CD4-positive, alpha-beta T cell treated with Interferon alpha-2 for 1 hour (primary cell): ENCODE results near the gene ADK.
A peak's percentile ranks its signal among the peaks of the same experiment; 100 is the strongest.
"Not testable (repeated sequence)": the region's sequence is repeated elsewhere in the genome, so short reads cannot be mapped to it uniquely, and the experiment has no call there.

Experiments
- DNase-seq, 2 donors: peaks; one replicate each; pipeline ENCODE4 v3.0.0-alpha.2; 2020 to 2022

Gene ADK

DNA sequence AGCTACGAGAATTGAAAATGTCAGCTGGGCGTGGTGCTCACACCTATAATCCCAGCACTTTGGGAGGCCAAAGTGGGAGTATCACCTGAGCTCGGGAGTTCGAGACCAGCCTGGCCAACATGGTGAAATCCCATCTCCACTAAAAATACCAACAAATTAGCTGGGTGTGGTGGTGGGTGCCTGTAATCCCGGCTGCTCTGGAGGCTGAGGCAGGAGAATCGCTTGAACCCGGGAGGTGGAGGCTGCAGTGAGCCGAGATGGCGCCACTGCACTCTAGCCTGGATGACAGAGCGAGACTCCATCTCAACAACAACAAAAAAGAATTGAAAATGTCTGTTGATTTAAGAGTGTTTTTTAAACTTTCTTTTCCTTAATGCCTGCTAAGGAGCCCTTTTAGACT lies 4.0 kb upstream of the ADK start:
- DNase-seq, result not testable (repeated sequence)

DNA sequence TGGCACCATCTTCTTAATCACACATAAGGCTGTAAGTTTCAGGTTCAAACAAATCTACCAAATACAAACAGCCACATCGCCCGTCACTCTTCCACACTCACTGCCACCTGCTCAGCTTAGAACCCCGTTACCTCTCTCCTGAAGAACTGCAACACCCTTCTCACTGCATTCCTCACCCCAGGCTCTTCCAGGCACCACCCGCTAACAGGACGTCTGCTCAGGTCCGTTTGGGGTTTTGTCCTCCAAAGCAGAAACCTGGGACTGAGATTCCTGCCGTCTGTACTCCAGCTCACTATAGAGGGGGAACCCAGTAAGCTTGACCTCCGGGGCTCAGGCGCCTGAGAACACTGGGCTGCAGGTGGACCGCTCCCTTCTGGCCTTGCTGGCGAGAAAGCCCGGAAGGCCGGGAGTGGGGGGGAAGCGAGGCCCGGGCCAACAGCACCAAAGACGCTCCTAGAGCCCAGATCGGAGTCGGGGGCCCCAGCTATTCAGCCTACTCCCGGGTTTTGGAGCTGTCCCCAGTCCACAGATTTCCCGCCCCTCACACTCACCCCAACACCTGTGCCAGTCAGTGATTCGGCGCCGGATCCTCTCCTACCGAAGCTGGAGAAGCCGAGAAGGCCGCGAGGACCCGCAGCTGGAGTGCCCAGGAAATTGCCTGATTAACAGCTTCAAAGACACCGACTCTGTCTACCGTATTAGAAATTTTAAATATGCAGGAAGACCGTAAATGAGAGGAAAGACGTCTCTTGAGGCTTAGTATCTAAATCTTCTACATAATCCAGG lies 624 bp upstream of the ADK start, which contains the start of gene AP3M1:
AP3M1 (minus strand) TSS at position 625 of the 786 bp plus-strand sequence. CDS start 12,449 bp downstream, outside the sequence.
- no peak for DNase-seq

DNA sequence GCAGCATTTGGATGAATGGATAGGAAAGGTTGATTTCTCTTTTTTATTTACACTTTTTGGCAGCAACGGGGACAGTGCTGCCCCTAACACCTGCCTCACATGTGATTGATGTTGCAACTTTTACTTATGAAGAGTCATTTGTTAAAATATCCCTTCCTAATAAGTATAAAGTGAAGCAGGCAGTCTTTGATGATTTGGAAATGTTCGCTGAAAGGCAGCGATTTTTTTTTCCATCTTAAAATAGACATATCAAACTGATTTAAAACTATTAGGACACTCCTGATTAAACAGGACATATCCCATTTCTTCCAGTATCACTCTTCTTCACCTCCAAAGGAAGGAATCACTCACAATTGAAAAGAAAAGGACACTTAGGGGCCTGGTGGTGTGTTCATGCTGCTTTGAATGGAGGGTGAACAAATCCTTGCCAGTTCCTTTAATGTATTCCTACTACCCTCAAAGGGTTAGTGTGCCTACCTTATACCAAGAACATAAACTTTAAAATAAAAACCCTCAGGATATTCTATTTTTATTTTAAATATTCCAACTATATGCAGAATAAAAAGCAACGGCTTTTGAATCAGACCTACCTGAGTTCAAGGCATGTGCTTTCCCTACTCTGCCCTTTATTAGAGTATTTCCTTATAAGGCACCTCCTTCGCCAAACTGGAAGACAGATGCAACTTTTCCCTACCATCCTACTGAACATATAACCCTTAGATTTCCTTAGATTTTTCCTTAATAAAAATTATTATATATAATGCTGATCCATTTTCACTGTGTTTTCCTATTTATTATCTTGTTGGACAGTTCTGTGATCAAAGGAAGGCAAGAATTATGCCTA lies 1.1 kb downstream of the ADK start:
- DNase-seq, result no peak

GRCh38 chr10:74153123-74153522 lies 2.1 kb downstream of the ADK start:
- DNase-seq, result no peak

DNA sequence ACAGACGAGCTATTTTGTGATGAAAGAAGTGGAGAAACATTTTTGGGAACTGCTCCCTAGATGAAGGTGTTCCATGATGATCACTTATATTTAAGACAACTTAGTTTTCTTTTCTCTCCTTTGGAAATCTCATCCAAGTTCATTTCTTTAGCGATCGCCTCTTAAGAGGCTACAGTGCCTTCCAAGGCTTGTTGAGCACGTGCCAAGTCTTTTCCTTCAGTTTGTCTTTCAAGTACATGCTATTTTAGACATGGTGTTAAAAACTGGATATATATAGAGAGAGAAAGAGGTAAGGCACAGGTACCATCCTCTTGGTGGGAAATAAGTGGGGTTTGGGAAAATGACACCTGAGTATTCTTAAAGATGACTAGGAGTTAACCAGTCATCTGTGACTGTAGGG lies 2.7 kb downstream of the ADK start:
- DNase-seq, result no peak

- DNase-seq, result no peak
Measured at GRCh38 chr10:74156919-74157289, 5.9 kb downstream of the ADK start.

GRCh38 chr10:74160013-74160412 lies 9.0 kb downstream of the ADK start:
- DNase-seq, result no peak

DNA sequence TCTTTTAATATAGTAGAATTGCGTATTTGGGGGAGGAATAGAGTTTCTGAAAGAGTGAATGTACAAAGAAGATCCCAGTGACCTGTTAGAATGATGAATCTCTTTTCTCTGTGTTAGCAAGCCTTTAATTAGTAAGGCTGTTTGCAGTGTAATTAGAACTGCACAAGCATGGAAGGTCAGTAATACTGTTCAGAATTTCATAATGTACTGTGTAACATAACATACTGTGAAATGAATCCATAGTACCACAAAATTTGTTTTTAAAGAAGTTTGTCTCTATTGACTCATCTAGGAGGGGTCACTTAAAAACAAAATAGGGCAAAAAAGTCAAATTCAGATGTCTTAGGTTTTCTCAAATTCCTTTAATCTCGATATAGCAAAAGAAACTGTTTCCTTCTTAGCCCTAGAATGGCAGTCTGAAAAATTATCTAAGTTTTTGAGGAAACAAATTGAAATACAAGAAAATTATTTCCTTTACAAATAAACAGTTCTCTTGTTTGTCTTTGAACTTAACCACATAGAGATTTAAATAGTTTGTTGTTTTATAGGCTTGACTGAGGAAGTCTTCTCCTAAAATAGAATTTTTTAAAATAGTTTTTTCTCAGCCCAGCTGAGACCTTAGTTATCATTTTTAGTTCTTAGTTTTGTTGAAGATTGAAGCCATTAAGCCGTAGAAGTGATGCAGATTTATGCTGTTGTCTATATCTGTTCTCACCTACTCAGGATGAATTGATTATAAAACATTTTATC lies 12.5 kb downstream of the ADK start:
- DNase-seq, result no peak

DNA sequence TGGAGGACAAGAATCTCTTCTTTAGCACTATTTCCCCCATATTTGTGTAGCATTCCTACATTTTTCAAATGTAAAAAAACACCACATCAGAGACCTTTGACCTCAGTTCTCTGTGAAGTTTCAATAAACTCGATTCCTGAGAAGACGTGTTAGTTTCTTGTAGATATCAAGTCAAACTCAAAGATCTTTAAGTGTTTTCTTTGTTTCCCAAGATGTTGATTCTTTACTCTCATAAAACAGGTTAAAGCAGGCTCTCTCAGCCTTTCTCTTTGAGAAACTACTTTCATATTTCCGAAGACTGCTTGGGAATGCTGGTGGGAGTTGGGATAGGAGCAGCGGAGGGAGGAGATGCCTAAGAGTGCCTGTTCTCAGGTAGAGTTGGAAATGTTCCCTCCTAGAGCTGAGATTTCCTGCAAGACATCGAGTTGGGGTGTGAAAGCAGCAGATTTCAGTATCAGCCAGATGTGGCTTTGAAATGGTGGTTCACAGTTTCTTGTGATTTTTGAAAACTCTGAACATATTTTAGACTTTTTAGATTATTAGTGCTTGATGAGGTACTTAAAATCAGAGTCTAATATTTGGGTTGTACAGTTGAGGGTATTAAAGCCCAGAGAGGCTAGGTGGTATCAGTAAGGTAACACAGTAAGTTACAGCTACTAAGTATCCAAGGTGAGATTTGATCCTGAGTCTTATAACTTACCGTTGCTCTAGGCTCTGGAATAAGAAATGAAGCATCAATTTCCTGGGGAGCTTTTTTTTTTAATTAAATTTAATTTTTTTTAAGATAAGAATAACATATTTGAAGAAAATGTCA lies 13.9 kb downstream of the ADK start:
- no peak for DNase-seq

- DNase-seq, result no peak
Measured at GRCh38 chr10:74165530-74165901, 14.5 kb downstream of the ADK start.

DNA sequence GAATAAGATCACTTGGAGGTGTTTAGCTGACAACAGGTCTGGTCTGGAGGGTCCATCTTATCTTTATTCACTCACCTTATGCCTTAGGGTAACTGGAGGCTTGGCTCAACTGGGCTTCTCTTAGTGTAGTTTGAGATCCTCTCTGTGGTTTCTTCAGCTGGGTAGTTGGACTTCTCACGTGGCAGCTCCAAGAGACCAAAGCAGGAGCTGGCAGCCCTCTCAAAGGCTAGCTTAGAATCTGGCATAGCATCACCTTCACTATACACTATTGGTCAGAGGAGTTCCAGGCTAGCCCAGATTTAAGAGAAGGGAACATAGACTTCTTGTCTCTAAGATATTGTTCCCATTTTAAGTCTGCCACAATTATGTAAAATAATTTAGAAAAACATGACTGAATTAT lies 16.4 kb downstream of the ADK start:
- DNase-seq, result no peak

- DNase-seq, result no peak
Measured at GRCh38 chr10:74171625-74172024, 20.6 kb downstream of the ADK start.

DNA sequence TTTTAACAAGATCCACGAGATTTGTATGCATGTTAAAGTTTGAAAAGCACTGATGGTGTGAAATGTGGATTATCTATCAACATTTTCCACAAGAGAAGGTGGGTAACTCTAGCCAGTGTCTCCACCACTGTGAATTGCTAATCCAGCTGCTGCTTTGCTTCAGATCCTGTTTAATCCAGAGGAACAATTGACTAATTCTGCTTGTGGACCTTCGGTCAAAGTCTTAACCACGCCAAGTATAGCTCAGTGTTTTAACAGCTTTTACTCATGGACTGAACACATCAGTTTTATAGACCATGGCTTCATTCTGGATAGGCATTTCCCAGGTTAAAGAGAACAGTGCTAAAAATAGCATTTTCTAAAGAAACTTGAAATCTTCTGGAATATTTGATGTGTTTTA lies 23.5 kb downstream of the ADK start:
- no peak for DNase-seq

- no peak for DNase-seq
Measured at GRCh38 chr10:74175510-74176379, 24.7 kb downstream of the ADK start.

GRCh38 chr10:74176380-74177139 lies 25.5 kb downstream of the ADK start:
- DNase-seq, result peak; percentile 95 to 96

DNA sequence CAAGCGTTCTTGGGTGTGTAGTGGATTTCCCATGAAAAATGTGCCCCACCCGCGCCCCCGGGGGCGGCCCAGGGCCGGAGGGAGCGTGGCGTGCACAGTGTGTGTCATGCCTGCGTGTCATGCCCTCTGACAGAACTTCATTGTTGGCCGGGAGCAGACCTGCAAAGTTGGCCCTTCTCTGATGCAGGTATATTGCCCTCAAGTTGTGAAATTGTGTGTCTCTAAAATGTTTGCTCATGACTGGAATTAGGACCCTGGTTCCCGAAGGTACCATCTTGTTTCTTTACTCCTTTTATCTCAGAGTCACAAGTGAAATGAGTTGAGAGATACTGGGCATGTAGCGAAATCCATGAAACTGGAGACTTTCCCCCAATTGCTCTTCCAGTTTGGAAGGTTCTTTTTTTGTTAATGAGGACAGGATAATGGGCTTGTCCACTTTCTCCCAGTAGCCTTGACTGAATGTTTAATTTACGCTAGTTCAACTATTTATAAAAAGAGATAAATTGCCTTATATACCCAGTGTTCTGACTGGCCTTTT lies 26.2 kb downstream of the ADK start:
- peak in 1 of 2 donors; percentile 5 for DNase-seq

GRCh38 chr10:74178042-74178791 lies 27.2 kb downstream of the ADK start:
- no peak for DNase-seq

DNA sequence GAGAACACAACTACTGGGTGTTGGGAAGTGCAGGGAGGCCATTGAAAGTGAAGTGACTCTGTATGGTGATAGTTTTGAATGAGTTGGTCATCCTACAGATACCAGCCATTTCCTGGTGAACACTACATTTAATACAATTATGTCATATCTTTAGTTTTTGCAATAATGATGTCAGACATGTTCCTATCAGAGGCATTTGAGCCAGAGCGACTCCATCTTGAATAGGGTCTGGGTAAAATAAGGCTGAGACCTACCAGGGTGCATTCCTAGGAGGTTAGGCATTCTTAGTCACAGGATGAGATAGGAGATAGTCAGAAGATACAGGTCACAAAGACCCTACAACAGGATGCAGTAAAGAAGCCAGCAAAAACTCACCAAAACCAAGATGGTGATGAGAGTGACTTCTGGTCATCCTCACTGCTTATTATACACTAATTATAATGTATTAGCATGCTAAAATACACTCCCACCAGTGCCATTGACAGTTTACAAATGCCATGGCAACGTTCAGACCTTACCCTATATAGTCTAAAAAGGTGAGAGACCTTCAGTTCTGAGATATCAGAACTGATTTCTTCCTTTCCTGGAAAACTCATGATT lies 28.2 kb downstream of the ADK start:
- no peak for DNase-seq

- DNase-seq, result no peak
Measured at GRCh38 chr10:74186678-74187077, 35.7 kb downstream of the ADK start.
